Liver (tissue), 3 donors: ENCODE results near the gene GRAMD1C.

Source experiments
- ATF3 ChIP-seq: IDR thresholded peaks from 2 replicates; pipeline ENCODE4 v1.6.1; 2016; ENCODE audit warnings: antibody characterized with exemption
- CTCF ChIP-seq: fragments of 150-350 bp; IDR thresholded peaks from 2 replicates; pipeline ENCODE4 v1.5.1; 2017; ENCODE audit warnings: improper control_type of control experiment, low read depth, low read length; ENCODE audit not compliant: missing input control
- EGR1 ChIP-seq, 2 donors: IDR thresholded peaks; 2 replicates each; pipeline ENCODE4 v1.6.1; 2016 to 2018; ENCODE audit warnings: antibody characterized with exemption in 2 of 2, low read depth in 2 of 2
- FOXA1 ChIP-seq: IDR thresholded peaks from 2 replicates; pipeline ENCODE4 v1.6.1; 2016; ENCODE audit warnings: antibody characterized with exemption
- GABPA ChIP-seq, 2 donors: IDR thresholded peaks in 1 of 2; conservative IDR thresholded peaks in 1 of 2; 2 replicates each; pipeline ENCODE4 v1.6.1; 2016; ENCODE audit warnings: antibody characterized with exemption in 2 of 2, mild to moderate bottlenecking in 1 of 2, moderate library complexity in 1 of 2
- HNF4A ChIP-seq, 2 donors: conservative IDR thresholded peaks; 2 replicates each; pipeline ENCODE4 v1.6.1; 2016; ENCODE audit warnings: antibody characterized with exemption in 2 of 2, mild to moderate bottlenecking in 2 of 2
- HNF4G ChIP-seq: IDR thresholded peaks from 2 replicates; pipeline ENCODE4 v1.6.1; 2016; ENCODE audit warnings: antibody characterized with exemption
- JUND ChIP-seq, 2 donors: IDR thresholded peaks; 2 replicates each; pipeline ENCODE4 v1.6.1; 2016; ENCODE audit warnings: antibody characterized with exemption in 2 of 2
- MAX ChIP-seq: IDR thresholded peaks from 2 replicates; pipeline ENCODE4 v1.6.1; 2016; ENCODE audit warnings: antibody characterized with exemption
- RAD21 ChIP-seq, 2 donors: IDR thresholded peaks; 2 replicates each; pipeline ENCODE4 v1.6.1; 2016; ENCODE audit warnings: antibody characterized with exemption in 2 of 2, mild to moderate bottlenecking in 2 of 2
- SP1 ChIP-seq: IDR thresholded peaks from 2 replicates; pipeline ENCODE4 v1.6.1; 2018; ENCODE audit warnings: antibody characterized with exemption, mild to moderate bottlenecking
- TAF1 ChIP-seq: conservative IDR thresholded peaks from 2 replicates; pipeline ENCODE4 v1.6.1; 2016; ENCODE audit warnings: antibody characterized with exemption, mild to moderate bottlenecking
- YY1 ChIP-seq: IDR thresholded peaks from 2 replicates; pipeline ENCODE4 v1.6.1; 2016; ENCODE audit warnings: antibody characterized with exemption, mild to moderate bottlenecking
- donor health status: healthy.
- donor health status: healthy.

GRCh38 chr3:113825090-113825489 lies 13.5 kb upstream of the GRAMD1C start:
- TF ChIP-seq CTCF = peak; percentile 11
- TF ChIP-seq SP1 = no peak
- no peak for TF ChIP-seq HNF4G
- TF ChIP-seq RAD21 (IDR thresholded peaks at IDR 0.05) = no peak
- no peak for TF ChIP-seq YY1
- no peak for TF ChIP-seq TAF1
- TF ChIP-seq GABPA (IDR thresholded peaks at IDR 0.05 in 1 of 2, conservative IDR thresholded peaks at IDR 0.05 in 1 of 2) = no peak
- no peak for TF ChIP-seq JUND (IDR thresholded peaks at IDR 0.05)
- no peak for TF ChIP-seq MAX
- no peak for TF ChIP-seq EGR1 (IDR thresholded peaks at IDR 0.05; ENCODE audit: low read depth in 2 of 2)
- no peak for TF ChIP-seq ATF3
- TF ChIP-seq HNF4A (conservative IDR thresholded peaks at IDR 0.05) = no peak
- no peak for TF ChIP-seq FOXA1
